ENCODE measurements around the gene KCNJ3.
"Not testable (repeated sequence)": the region's sequence is repeated elsewhere in the genome, so short reads cannot be mapped to it uniquely, and the experiment has no call there.

KCNJ3 gene

DNA sequence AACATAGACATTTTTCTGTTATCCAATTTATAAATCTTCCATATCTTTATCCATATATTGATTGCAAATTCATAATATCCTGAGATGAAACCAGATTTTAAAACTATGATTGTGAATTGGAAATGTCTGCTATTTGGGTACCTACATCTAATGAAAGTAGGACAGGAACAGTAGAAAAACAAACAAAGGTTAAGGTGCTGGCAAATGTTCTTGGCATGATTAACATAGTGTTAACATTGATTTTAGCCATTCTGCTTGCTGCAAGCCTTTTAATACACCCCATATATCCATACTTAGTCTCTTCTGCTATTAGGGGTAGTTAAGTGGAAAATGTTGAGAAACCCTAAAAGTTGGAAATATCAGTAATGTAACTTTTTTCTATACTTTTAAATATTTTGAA, 152.0 kb downstream of the KCNJ3 start:
- no peak for DNase-seq

DNA sequence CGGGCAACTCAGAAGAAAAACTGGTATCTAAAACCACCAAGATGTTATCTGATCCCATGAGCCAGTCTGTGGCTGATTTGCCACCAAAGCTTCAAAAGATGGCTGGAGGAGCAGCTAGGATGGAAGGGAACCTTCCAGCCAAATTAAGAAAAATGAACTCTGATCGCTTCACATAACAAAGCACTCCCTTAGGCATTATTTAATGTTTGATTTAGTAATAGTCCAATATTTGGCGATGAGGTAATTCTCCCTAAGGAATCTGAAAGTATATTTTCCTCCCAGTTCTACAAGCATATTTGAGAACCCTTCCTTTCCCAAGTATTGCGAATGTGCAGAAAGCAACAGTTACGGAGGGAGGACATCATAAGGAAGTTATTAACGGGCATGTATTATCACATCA, 156.6 kb downstream of the KCNJ3 start:
- no peak for DNase-seq

DNA sequence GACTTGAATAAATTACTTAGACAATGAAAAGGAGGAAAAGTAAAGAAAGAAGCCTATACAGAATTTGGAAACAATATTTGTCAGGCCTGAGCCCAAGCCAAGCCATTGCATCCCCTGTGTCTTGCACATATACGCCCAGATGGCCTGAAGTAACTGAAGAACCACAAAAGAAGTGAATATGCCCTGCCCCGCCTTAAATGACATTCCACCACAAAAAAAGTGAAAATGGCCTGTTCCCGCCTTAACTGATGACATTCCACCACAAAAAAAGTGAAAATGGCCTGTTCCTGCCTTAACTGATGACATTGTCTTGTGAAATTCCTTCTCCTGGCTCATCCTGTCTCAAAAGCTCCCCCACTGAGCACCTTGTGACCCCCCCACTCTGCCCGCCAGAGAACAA, 168.7 kb downstream of the KCNJ3 start:
- DNase-seq = not testable (repeated sequence)

DNA sequence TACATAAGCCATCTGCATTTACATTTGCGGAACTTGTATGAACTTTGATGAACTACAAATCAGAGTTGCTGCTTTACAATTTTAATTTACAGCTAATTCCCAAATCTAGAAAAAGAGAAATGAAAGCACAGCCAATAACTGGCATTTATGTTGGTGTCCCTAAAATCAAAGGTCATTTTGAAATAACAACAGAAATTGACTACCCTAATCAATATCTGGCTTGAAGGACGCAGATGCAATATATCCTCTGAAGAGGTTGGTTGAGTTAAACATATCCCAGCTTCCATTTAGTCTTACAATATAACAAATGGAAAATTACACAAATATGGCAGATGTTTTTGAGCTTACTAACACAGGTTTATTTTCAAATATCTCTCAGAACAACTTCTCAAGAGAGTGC, 177.5 kb downstream of the KCNJ3 start:
- DNase-seq = no peak

DNA sequence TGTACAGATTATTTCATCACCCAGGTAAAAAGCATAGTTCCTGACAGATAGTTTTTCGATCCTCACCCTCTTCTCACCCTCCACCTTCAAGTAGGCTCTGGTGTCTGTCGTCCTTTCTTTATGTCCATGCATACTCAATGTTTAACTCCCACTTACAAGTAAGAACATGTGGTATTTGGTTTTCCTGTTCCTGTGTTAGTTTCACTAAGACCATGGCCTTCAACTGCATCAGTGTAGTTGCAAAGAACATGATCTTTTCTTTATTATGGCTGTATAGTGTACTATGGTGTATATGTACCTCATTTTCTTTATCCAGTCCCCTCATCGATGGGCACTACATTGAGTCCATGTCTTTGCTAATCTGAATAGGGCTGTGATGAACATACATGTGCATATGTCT, 184.2 kb downstream of the KCNJ3 start:
- no peak for DNase-seq

DNA sequence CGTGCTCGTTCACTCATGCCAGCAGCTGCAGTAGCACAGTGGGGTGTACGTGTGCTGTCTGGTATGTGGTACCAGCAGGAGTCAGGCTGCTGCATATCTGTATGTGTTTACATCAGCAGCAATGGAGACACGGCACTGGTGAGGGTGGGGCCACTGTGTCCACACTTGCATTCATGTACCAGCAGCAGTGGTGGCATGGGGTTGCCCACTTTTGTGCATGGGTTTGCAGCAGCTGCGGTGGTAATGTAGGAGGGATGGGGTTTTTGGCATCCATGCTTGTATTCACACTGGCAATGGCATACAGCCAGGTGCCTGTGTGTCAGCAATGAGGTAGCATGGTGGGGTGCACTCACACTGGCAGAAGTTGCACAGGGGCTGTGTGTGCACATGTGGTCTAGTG, 187.8 kb downstream of the KCNJ3 start:
- DNase-seq = no peak

DNA sequence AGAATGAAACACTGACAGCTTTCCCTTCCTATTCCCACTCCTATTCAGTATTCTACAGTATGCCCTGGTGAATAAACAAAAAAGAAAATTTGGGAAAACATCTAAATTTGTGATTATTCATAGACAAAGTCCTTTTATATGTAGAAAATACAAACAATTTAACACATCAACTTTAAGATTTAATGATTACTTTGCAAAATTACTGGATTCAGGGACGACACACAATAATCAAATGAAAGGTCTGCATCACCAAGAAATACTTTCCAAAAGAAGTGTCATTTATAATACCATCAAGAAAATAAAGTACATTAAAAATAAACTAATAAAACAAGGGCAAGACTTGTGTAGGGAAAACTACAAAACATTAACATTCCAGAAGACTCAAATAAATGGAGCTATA, 199.8 kb downstream of the KCNJ3 start:
- no peak for DNase-seq

DNA sequence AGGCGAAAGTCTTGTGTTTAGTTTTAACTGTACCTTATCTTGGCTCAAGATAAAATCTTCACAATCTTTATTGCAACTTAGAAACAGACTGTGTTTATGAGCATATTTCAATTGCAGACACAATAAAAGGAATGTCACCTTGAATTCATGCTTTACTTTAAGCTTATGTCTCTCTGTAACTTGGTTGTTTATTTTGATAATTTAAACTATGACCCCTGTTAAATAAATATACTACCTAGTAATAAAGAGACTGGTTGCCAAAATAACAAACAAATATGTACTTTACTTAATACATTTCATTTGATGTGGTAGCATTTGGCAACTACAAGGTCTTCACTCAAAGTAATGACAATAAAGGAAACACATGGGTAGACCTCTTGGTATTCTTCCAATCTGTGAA, 202.6 kb downstream of the KCNJ3 start:
- DNase-seq = no peak
